H1 (cell line): Measurements from ENCODE around the gene APP. TPM values are rescaled to one million over a fixed set of nuclear protein-coding genes. Genes with fewer than 3 reads are reported as not detected.

Experiments used
- FOSL1 ChIP-seq: IDR thresholded peaks from 2 replicates; pipeline ENCODE4 v1.6.1; 2011; ENCODE audit warnings: mild to moderate bottlenecking, low read depth, low read length, moderate library complexity; ENCODE audit not compliant: insufficient read depth
- POLR2A ChIP-seq, 2 experiments: IDR thresholded peaks; 1 replicate in 1 of 2; 2 replicates in 1 of 2; pipeline ENCODE4 v1.6.1; 2011; ENCODE audit warnings: low read depth in 2 of 2, low read length in 2 of 2, mild to moderate bottlenecking in 2 of 2; ENCODE audit errors: control extremely low read depth in 1 of 2
- POLR2AphosphoS5 ChIP-seq: IDR thresholded peaks from 2 replicates; pipeline ENCODE4 v1.6.1; 2011; ENCODE audit warnings: low read depth, low read length
- SIRT6 ChIP-seq: IDR thresholded peaks from one replicate; pipeline ENCODE4 v1.7.1; 2012; ENCODE audit warnings: low read length, inconsistent platforms
- SUZ12 ChIP-seq: fragments of 200-600 bp; sonication (generic); IDR thresholded peaks from 2 replicates; pipeline ENCODE4 v1.6.1; 2012; ENCODE audit warnings: mild to moderate bottlenecking, inconsistent platforms, low read length, moderate library complexity, mixed read lengths
- TAF1 ChIP-seq: IDR thresholded peaks from 2 replicates; pipeline ENCODE4 v1.6.1; 2011; ENCODE audit warnings: mild to moderate bottlenecking, low read depth, low read length
- polyA plus RNA-seq, 7 experiments: library from polyadenylated mRNA; depleted of rRNA in 3 of 7; stranded (reverse) in 5 of 7; unstranded in 2 of 7; fragments of >200 nt in 5 of 7; fragments of 200-250 nt in 2 of 7; gene quantifications; 1 replicate in 5 of 7; 2 replicates in 1 of 7; 4 replicates in 1 of 7; pipeline versions ENCODE4 v1.2.1 to v1.2.3, GENCODE V29; 2011 to 2013; ENCODE audit warnings: missing spikeins in 2 of 7, mixed read lengths in 2 of 7
- total RNA-seq: library from RNA; stranded (reverse); fragmentation: NEBNext Ultra II Directional; extraction: Animal tissue kit (Norgen Biotek cat#: 25700); gene quantifications from 2 replicates; pipeline ENCODE4 v1.2.1, GENCODE V29; 2021

The APP gene
- total and polyA plus RNA-seq, 2 of the 8 experiments (the other 6 are each of a cell fraction or from before 2014, with no cell fraction given), result 375 to 551 TPM

DNA sequence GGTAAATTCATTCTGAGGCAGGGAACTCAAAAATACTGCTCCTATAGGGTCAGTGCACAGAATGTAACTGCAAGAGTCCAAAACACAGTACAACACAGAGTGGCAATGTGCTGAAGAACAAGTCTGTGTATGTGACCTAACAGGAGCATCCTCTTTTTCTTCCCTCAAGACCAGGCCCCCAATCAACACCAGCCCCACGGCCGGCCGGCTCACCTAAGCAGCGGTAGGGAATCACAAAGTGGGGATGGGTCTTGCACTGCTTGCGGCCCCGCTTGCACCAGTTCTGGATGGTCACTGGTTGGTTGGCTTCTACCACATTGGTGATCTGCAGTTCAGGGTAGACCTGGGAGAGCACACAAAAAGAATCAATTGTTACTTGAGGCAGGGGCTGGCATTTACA, 80.8 kb downstream of the APP start (continued):
- TF ChIP-seq SIRT6, result no peak
- TF ChIP-seq FOSL1, result no peak
- TF ChIP-seq POLR2A (IDR thresholded peaks at IDR 0.05; ENCODE audit: control extremely low read depth in 1 of 2, low read depth in 2 of 2, low read length in 2 of 2), result no peak
- TF ChIP-seq POLR2AphosphoS5, result no peak
- TF ChIP-seq TAF1, result no peak
- TF ChIP-seq SUZ12, result no peak
